ENCODE data around the gene CHADL. TPM values are rescaled to one million over a fixed set of nuclear protein-coding genes. Genes with fewer than 3 reads are reported as not detected.
"Not testable (repeated sequence)": the region's sequence is repeated elsewhere in the genome, so short reads cannot be mapped to it uniquely, and the experiment has no call there.

CHADL gene
- polyA plus RNA-seq, 1 donor (not counting 4 experiments of a cell fraction or from before 2014, with no cell fraction given): 0.16 TPM

GRCh38 chr22:41180926-41181325 is 59.8 kb downstream of the CHADL start:
- FAIRE-seq (no peak), DNase-seq (ENCODE audit: low read depth, low spot score) (no peak)
- Histone ChIP-seq H3K79me2 (ENCODE audit: control insufficient read depth, insufficient read depth, low read length) (no peaks in the 10 kb centered on the region), H3K27ac (ENCODE audit: control insufficient read depth, insufficient read depth, low read length) (no peak overlapping the region), H3K4me2 (ENCODE audit: control insufficient read depth, extremely low read depth, insufficient read depth, low read depth, low read length) (no peak overlapping the region), H3K4me3 (ENCODE audit: control insufficient read depth in 2 of 3, extremely low read depth in 1 of 3, insufficient read depth in 2 of 3, low read depth in 1 of 3, low read length in 3 of 3) (no peak overlapping the region), H3K9me1 (ENCODE audit: control insufficient read depth, extremely low read depth, insufficient read depth, low read length) (no peaks in the 10 kb centered on the region), H3K9me3 (ENCODE audit: control insufficient read depth, low read depth, low read length) (no peaks in the 10 kb centered on the region), H2AFZ (ENCODE audit: control insufficient read depth, low read length) (no peak overlapping the region), H3K36me3 (ENCODE audit: control insufficient read depth in 2 of 2, extremely low read depth in 1 of 2, insufficient read depth in 2 of 2, low read length in 2 of 2) (peaks cover 17 to 29% of the 10 kb centered on the region in 2 experiments), H3K9ac (ENCODE audit: control insufficient read depth, extremely low read depth, insufficient read depth, low read length) (no peak overlapping the region), H4K20me1 (ENCODE audit: control insufficient read depth, extremely low read depth, insufficient read depth, low read length) (no peaks in the 10 kb centered on the region), H3K4me1 (ENCODE audit: control insufficient read depth, extremely low read depth, insufficient read depth, low read length) (peaks cover 12% of the 10 kb centered on the region), H3K27me3 (ENCODE audit: control insufficient read depth, extremely low read depth, insufficient read depth, low read length) (no peaks in the 10 kb centered on the region)
- no peak for TF ChIP-seq EZH2 (IDR thresholded peaks at IDR 0.05; ENCODE audit: low read length)
- TF ChIP-seq CTCF (optimal IDR thresholded peaks at IDR 0.05 in 1 of 3, IDR thresholded peaks at IDR 0.05 in 1 of 3, conservative IDR thresholded peaks at IDR 0.05 in 1 of 3; ENCODE audit: extremely low read depth in 1 of 3, insufficient read depth in 2 of 3, low read length in 3 of 3): no peak
- dilution Hi-C loops (cut with MboI; ENCODE audit: extremely low pct_ligation_motif_present, low sequenced_read_pairs): no loop called here

GRCh38 chr22:41180362-41180761 is 60.4 kb downstream of the CHADL start:
- dilution Hi-C loops (cut with MboI; ENCODE audit: extremely low pct_ligation_motif_present, low sequenced_read_pairs); DNase-seq (ENCODE audit: low read depth, low spot score); H3K9ac ChIP-seq (ENCODE audit: control insufficient read depth, extremely low read depth, insufficient read depth, low read length); H3K4me2 ChIP-seq (ENCODE audit: control insufficient read depth, extremely low read depth, insufficient read depth, low read depth, low read length); H3K27ac ChIP-seq (ENCODE audit: control insufficient read depth, insufficient read depth, low read length); H3K9me3 ChIP-seq (ENCODE audit: control insufficient read depth, low read depth, low read length); H3K4me3 ChIP-seq (ENCODE audit: control insufficient read depth in 2 of 3, extremely low read depth in 1 of 3, insufficient read depth in 2 of 3, low read depth in 1 of 3, low read length in 3 of 3); H2AFZ ChIP-seq (ENCODE audit: control insufficient read depth, low read length); H4K20me1 ChIP-seq (ENCODE audit: control insufficient read depth, extremely low read depth, insufficient read depth, low read length); H3K27me3 ChIP-seq (ENCODE audit: control insufficient read depth, extremely low read depth, insufficient read depth, low read length); H3K9me1 ChIP-seq (ENCODE audit: control insufficient read depth, extremely low read depth, insufficient read depth, low read length); H3K79me2 ChIP-seq (ENCODE audit: control insufficient read depth, insufficient read depth, low read length): not testable (repeated sequence)
- FAIRE-seq: peak; percentile 76
- Histone ChIP-seq H3K36me3 (ENCODE audit: control insufficient read depth in 2 of 2, extremely low read depth in 1 of 2, insufficient read depth in 2 of 2, low read length in 2 of 2) (peaks cover 20 to 30% of the 10 kb centered on the region in 2 experiments), H3K4me1 (ENCODE audit: control insufficient read depth, extremely low read depth, insufficient read depth, low read length) (peaks cover 12% of the 10 kb centered on the region)

Small RNAs within 50 kb of the gene (small RNA-seq; reads per million reads assigned to genes)
- gene MIR6889 (ENCODE audit: insufficient read length in 3 of 3, low read depth in 3 of 3, low replicate concordance in 1 of 3): 0 reads per million in 3 experiments

Other genes starting within 250 kb of the CHADL start
- 7.9 to 10.5 TPM (median 9.7 TPM) in 3 replicates for gene EP300, start 148.3 kb downstream of the CHADL start, polyA plus RNA-seq
- gene L3MBTL2, start 35.6 kb downstream of the CHADL start, polyA plus RNA-seq: 16.7 to 24.8 TPM (median 18.1 TPM) in 3 replicates
- gene RANGAP1, start 45.3 kb upstream of the CHADL start, polyA plus RNA-seq: 85.9 to 119 TPM (median 108 TPM) in 3 replicates
- 24.2 to 31.9 TPM (median 25.5 TPM) in 3 replicates for gene ZC3H7B, start 60.6 kb upstream of the CHADL start, polyA plus RNA-seq
- gene TEF, start 141.0 kb upstream of the CHADL start, polyA plus RNA-seq: 8.6 to 12.4 TPM (median 12.0 TPM) in 3 replicates
- 14.5 to 19.2 TPM (median 14.6 TPM) in 3 replicates for gene TOB2, start 205.9 kb upstream of the CHADL start, polyA plus RNA-seq
- 51.9 to 77.7 TPM (median 73.0 TPM) in 3 replicates for gene PHF5A, start 227.8 kb upstream of the CHADL start, polyA plus RNA-seq
- gene ACO2, start 228.2 kb upstream of the CHADL start, polyA plus RNA-seq: 20.7 to 57.9 TPM (median 37.2 TPM) in 3 replicates